Measurements from ENCODE around the gene OR52H1. TPM values are rescaled to one million over a fixed set of nuclear protein-coding genes. Genes with fewer than 3 reads are reported as not detected.

Gene OR52H1
- total and polyA plus RNA-seq, 9 of the 15 experiments (the other 6 are each of a cell fraction or from before 2014, with no cell fraction given): 0.15 TPM; not detected in 8

- TF ChIP-seq, protein P1, sequence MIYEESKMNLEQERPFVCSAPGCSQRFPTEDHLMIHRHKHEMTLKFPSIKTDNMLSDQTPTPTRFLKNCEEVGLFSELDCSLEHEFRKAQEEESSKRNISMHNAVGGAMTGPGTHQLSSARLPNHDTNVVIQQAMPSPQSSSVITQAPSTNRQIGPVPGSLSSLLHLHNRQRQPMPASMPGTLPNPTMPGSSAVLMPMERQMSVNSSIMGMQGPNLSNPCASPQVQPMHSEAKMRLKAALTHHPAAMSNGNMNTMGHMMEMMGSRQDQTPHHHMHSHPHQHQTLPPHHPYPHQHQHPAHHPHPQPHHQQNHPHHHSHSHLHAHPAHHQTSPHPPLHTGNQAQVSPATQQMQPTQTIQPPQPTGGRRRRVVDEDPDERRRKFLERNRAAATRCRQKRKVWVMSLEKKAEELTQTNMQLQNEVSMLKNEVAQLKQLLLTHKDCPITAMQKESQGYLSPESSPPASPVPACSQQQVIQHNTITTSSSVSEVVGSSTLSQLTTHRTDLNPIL (CRISPR knock-in tag; IDR thresholded peaks at IDR 0.05): 0 out of 2 replicates have a peak, but pooled peaks have one; percentile 23
- TF ChIP-seq RBM25 (IDR thresholded peaks at IDR 0.05; ENCODE audit: low read depth, low read length, severe bottlenecking): peak; percentile 94
- TF ChIP-seq TOE1 (IDR thresholded peaks at IDR 0.05; ENCODE audit: borderline replicate concordance): peak; percentile 13; the same call in 1 of the 2 replicates
- no peak for TF ChIP-seq TOE1 (CRISPR knock-in tag; IDR thresholded peaks at IDR 0.05; ENCODE audit: borderline replicate concordance, low read depth)
- TF ChIP-seq U2AF1 (optimal IDR thresholded peaks at IDR 0.05; ENCODE audit: low read depth, low read length): no peak
- TF ChIP-seq NRF1 (conservative IDR thresholded peaks at IDR 0.05 in 1 of 2, IDR thresholded peaks at IDR 0.05 in 1 of 2): peak; percentile 35 to 37; a peak in 2 of 4 replicates
- TF ChIP-seq SP1 (CRISPR knock-in tag; IDR thresholded peaks at IDR 0.05): peak; percentile 82
- TF ChIP-seq MXD1 (CRISPR knock-in tag; IDR thresholded peaks at IDR 0.05; ENCODE audit: borderline replicate concordance, poor library complexity, severe bottlenecking): no peak
- peak in 1 of 2 experiments; percentile 55; a peak in 1 of 4 replicates for TF ChIP-seq FOXK2 (conservative IDR thresholded peaks at IDR 0.05 in 1 of 2, IDR thresholded peaks at IDR 0.05 in 1 of 2; ENCODE audit: low read depth in 2 of 2)
- TF ChIP-seq ZNF212 (CRISPR knock-in tag; IDR thresholded peaks at IDR 0.05): no peak
- TF ChIP-seq AFF1 (IDR thresholded peaks at IDR 0.05; ENCODE audit: low read depth in 1 of 2, partially characterized antibody in 2 of 2): peak in 1 of 2 experiments; percentile 80
- TF ChIP-seq MBD2 (IDR thresholded peaks at IDR 0.05; ENCODE audit: borderline replicate concordance, low read depth): peak; percentile 79
- peak; percentile 38; the same call in 1 of the 2 replicates for TF ChIP-seq ATF3 (IDR thresholded peaks at IDR 0.05)
- no peak for TF ChIP-seq ATF3 (CRISPR knock-in tag; conservative IDR thresholded peaks at IDR 0.05)
- TF ChIP-seq SNIP1 (IDR thresholded peaks at IDR 0.05; ENCODE audit: low read depth): 0 out of 2 replicates have a peak, but pooled peaks have one; percentile 42
- TF ChIP-seq BRD4 (IDR thresholded peaks at IDR 0.05): 0 out of 2 replicates have a peak, but pooled peaks have one; percentile 62
Measured at GRCh38 chr11:5505363-5506048, 42.8 kb downstream of the OR52H1 start (continued).
